Right renal cortex interstitium (tissue), 3 donors: ENCODE data around the gene HSH2D. TPM values are rescaled to one million over a fixed set of nuclear protein-coding genes. Genes with fewer than 3 reads are reported as not detected.

Source experiments
- DNase-seq, 3 donors: peaks; one replicate each; pipeline ENCODE4 v3.0.0-alpha.2; 2013; ENCODE audit warnings: low read depth in 3 of 3, low spot score in 2 of 3
- polyA plus RNA-seq, 3 donors: library from polyadenylated mRNA; unstranded; fragments of 120-200 nt; gene quantifications; one replicate each; pipeline ENCODE4 v1.2.1, GENCODE V29; 2013; ENCODE audit not compliant: insufficient read length in 3 of 3

Gene HSH2D
- polyA plus RNA-seq, 3 donors = 0.19 to 0.35 (median 0.28) TPM

DNA sequence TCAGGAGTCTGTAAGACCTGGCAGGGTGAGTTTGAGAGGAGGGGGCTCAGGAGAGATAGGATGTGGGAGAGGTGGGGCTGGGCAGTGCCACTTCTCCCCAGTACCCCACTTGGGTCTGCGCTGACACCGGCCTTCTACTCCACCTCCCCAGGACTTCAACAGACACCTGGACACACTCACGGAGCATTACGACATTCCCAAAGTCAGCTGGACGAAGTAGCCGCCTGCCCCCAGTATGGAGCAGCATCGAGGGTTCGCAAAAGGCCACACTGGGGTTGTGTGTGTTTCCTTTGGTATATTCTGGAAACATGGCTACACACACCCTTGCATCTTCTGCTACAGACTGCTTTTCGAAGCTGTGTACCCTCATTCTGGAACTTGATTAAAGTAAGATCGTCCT, 47.3 kb downstream of the HSH2D start:
- no peak for DNase-seq

DNA sequence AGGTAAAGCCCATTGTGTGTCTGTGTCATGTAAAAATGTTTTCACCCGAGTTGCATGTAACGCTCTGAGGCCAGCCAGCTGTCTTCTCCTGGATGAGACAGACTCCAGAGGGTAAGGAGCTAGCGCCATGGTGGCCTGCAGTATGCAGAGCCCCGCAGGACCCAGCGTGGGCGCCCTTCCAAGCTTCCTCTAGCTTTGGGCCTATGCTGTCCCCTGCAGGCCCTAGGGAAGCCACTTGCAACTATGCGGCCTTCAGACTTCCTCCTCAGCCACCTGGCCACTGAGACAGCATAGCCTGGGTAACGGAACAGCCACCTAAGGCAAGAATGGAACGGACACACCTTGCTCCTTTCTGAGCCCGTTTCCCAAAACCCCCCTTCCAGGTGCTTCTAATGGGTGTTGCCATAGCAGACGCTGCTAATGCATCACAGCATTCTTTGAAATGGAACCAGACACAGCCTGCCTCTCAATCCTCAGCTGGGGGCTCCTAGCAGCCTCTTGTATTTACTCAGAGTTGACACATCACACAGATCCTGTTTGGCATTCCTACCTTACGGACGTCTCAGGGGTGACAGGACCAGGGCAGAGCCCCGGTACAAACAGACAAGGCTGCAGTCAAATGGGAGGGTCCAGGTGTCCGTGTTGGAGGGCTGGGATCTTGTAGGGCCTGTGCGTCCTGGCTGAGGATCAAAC, 47.9 kb downstream of the HSH2D start:
- no peak for DNase-seq

DNA sequence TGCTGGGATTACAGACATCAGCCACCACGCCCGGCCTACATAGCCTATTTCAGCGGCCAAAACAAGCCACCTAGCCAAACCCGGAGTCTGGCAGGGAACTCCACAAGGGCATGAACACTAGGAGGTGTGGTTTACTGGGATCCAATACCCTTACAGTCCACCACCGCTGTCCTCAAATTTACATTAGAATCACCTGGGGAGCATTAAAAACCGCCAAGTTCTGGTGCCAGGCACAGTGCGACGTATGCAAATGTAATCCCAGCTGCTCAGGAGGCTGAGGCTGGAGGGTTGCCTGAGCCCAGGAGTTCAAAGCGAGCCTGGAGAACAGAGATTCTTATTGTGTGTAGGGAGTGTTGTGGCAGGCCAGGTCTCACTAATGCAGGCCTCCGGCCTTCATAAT, 50.0 kb downstream of the HSH2D start:
- no peak for DNase-seq

DNA sequence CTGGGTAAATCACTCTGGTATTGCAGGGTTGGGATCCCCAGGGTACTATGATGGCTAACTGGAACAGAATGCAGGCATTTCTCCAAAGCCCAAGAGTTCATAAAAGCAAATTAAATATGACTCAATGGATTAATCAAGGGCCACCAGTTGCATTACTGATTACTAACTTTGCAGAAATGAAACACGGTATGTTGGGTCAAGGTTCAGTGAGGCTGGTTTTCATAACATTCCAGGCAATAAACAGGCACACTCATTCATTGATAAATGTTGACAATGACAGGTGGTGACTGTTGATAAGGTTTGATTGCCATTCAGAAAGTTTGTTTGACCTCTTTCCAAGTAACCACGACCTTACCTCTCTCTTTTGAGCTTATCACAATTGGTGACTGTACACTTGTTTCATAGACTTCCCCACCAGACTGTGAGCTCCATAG, 53.7 kb downstream of the HSH2D start:
- DNase-seq = no peak

- DNase-seq = peak; percentile 89 to 91 (median 91)
These were observed 54.3 kb downstream of the HSH2D start, which contains the start of gene AP1M1 for GRCh38 chr19:16197622-16198369. AP1M1 (plus strand) TSS chr19:16197911; CDS start chr19:16198027, 116 bp downstream.

- no peak for DNase-seq
These were observed 54.8 kb downstream of the HSH2D start for GRCh38 chr19:16198370-16198651.

- no peak for DNase-seq
These were observed 55.9 kb downstream of the HSH2D start for GRCh38 chr19:16199275-16199932.

DNA sequence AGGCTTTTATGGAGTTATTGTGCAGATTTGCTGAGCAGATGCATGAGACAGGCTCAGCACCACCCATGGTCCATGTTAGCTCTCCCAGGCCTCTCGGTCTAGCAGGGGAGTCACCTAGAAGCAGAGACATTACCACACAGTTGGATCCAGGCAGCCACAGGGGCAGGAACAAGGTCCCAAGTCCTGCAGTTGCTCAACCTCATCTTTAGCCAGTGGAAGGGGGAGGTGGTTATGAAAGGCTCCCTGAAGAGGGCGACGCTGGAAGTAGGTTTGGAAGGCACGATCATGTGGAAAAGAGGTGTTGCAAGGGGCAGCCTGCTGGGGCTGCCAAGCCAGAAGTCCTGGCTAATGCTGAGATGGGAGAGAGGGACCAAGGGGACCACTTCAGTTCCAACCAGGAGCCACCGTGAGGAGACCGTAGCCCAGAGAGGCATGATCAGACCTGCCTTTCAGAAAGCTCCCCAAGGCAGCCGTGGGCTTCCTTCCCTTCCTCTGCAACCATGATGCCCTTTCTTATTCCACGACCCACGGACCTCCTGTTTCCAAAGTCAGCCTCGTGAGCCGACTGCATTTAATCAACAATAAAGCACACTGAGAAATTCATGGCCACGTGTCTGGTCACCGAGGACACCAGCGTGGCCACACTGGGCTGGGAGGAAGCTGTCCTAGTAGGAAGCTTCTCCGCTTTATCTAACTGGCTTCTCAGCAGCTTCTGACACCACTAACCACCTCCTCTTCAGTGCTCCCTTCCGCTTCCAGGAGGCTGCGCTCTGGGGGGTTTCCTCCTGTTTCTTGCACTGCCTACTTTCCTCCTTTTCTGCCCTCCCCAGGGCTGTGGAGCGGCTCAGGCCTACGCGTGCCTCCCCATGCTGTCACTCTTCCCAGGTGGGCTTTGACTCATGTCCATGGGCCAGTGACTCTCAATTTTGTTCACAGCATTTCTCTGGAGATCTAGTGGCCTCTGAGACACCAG, 56.8 kb downstream of the HSH2D start:
- DNase-seq = no peak

DNA sequence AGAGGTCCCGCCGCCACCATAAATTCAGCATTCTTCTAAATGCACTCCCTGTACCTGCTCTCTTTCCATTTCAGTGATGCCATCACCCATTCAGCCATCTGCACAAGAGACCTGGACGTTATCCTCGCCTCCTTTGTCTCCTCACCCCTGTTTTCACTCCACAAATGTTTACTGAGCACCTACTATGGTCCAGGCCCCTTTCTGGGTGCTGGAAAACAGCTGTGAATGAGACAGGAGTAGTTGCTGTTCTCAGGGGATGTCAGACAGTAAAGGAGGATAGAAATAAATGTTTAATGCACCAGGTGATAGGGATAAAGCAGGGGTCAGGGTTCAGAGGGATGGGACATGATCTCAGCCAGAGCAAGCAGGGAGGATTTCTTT, 57.5 kb downstream of the HSH2D start:
- no peak for DNase-seq

DNA sequence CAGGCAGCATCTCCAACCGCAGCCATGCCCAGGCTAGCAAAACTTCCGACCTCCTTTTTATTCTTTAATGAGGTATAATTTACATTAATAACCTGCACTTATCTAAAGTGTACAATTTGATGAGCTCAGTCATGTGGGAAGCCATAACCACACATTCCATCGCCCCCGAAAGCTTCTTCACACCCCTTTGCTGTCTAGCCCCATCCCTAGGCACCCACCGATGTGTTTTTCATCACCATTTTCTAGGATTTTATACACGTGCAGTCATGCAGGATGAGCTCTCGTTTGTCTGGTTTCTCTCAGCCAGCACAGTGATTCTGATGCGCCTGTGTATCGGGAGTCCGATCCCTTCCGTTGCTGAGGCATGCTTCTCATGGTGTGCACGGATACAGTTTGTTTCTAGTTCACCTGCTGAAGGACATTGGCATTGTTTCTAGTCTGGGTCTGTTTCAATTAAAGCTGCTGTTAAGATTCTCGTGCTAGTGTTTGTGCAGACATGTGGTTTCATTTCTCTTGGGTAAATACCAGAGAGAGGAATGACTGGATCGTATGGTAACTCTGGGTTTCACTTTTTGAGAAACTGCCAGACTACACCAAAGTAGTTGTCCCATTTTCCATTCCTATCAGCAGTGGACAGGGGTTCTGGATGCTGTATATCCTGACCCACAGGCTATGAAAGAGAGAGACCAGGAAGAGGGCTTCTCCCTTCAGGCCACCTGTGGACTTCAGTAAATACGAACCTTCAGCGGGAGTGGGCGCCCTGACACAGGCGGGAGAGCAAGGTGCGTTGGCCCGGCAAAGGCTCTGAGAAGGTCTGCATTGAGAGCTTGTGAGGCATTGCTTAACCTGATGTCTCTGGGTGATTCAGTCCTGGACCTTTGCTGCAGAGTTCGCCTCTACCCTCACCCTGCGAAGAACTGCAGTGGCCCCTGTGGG, 59.1 kb downstream of the HSH2D start:
- DNase-seq = no peak

DNA sequence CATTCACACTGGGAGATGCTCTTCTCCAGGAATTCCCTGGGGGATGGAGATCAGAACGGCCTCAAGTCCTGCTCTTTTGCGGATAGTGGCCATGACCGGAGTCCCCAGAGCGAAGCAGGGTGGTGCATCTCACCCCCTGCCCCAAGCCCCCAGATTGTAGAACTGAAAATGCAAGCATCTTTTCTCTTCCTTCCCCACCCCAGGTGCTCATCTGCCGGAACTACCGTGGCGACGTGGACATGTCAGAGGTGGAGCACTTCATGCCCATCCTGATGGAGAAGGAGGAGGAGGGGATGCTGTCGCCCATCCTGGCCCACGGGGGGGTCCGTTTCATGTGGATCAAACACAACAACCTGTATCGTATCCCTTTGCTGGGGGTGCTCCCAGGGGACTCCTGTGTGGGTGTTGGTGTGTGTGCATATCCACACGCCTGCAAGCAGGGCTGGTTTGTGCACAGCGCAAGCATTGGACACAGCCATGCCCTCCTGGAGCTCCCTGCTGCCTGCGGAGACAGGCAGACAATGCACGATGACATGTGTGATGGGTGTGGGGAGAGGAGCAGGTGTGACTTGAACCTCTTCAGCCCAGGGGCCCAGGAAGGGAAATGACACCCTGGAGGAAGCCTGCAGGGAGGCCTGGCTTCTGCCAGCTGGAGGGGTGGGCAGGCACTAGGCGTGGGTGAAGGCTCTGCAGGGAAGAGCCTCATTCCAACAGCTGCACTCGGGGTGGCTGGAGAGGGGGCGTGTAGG, 59.9 kb downstream of the HSH2D start:
- no peak for DNase-seq

DNA sequence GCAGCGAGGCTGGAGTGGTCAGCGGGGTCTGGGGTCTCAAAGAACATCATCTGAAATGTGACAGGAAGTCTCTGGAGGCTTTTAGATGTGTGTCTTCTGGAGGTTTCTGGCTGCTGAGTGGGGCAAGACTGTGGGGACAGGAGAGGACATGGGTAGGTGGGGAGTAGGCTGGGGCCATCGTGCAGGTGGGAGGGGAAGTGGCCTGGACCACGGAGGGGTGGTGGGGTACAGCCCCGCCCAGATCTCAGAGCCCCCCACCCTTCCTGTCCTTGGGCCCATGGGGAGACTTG, 60.5 kb downstream of the HSH2D start:
- DNase-seq = no peak

GRCh38 chr19:16205205-16206045, 61.9 kb downstream of the HSH2D start:
- DNase-seq = no peak

- DNase-seq = no peak
These were observed 62.6 kb downstream of the HSH2D start for GRCh38 chr19:16206046-16206605.

GRCh38 chr19:16206637-16207036, 63.2 kb downstream of the HSH2D start:
- no peak for DNase-seq

- DNase-seq = no peak
These were observed 63.6 kb downstream of the HSH2D start for GRCh38 chr19:16207063-16207462.

DNA sequence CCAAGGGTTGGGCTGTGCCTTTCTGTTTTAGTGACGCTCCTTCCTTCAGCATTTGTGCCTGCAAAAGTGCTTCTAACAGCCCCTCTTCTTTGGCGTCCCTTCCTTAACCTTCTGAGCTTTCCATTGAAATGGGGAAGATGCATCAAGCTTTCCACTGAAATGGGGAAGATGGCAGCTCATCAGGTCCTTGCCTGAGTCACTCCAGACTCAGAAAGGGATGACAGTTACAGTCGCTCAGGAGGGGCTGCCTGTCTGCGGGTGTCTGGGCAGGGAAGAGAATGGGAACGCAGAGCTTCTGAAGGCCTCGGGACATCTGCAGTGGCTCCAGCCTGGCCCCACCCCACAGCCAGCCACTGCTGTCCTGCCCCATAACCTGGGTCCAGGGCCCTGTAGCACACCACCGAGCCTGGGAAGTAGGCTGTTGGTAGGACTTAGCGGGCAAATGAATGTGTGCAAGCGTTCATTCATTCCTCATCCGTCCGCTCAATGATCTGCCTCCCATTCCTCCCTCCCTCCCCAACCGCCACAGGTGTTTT, 64.1 kb downstream of the HSH2D start:
- DNase-seq = no peak
